SH-SY5Y (cell line): Measurements from ENCODE around the gene NAALADL2.

Source experiments
- GATA2 ChIP-seq: IDR thresholded peaks from 2 replicates; pipeline ENCODE4 v1.6.1; 2011; ENCODE audit warnings: mild to moderate bottlenecking, low read depth, low read length
- GATA3 ChIP-seq: IDR thresholded peaks from 2 replicates; pipeline ENCODE4 v1.6.1; 2011; ENCODE audit warnings: low read depth, mild to moderate bottlenecking, low read length, moderate library complexity

NAALADL2 gene

DNA sequence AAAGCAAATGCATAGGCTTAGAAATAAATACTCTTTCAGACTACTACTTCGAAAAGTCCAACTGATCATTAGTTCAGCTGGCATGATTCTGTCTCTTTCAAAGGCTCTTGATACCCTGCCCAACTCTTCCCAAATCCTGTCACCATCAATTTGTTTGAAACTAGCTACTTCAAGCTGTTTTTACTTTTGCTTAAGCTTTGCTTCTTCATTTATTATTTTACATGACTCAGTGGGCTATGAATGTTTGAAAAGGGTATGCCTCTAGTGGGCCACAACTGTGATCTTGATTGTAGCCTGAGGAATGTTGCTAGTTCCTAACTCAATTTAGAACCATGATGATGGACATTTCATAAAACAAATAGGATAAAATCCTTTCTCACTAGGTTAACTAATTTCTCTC lies 340.8 kb downstream of the NAALADL2 start:
- no peak for TF ChIP-seq GATA2
- no peak for TF ChIP-seq GATA3

- TF ChIP-seq GATA2 (no peak), GATA3 (no peak)
Measured at GRCh38 chr3:175200391-175201095, 341.4 kb downstream of the NAALADL2 start.

DNA sequence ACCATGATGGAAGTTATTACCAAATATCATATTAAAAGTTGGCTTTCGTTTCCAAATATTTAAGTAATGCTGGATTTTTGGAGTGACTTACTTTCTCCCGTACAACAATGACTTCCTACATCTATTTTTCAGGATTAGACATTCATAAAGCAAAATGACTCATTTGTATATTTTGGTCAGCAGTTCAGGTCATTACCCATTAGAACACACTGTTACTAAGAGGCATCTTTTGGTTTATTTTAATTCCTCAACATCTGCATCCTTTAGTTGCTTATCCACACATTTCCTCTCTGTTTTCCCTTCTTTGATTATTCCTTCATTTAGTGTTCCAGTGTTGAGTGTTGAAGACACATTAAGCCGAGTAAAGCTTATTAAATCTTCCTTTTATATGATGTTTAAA lies 348.2 kb downstream of the NAALADL2 start:
- TF ChIP-seq GATA2 (no peak), GATA3 (no peak)

DNA sequence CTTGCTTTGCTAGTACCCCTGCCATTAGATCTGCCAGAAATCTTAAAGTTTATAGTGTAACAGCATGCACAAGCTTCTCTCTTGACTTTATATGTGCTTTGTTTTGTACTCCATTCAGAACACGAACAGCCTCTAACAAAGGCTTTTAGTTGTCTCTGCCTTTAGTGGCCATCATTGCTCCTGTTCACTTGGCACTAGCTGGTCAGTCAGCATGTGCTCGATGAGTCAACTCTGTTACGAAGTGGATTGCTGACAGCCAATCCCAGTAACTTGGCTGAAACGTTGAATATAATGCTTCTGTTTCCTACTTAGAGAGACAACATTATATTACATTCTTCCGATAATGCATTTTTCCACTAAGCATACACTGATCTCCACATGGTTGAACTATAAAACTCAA lies 349.2 kb downstream of the NAALADL2 start:
- TF ChIP-seq GATA2 (no peak), GATA3 (no peak)

- TF ChIP-seq GATA3 (no peak), GATA2 (no peak)
Measured at GRCh38 chr3:175211466-175211865, 352.3 kb downstream of the NAALADL2 start.

DNA sequence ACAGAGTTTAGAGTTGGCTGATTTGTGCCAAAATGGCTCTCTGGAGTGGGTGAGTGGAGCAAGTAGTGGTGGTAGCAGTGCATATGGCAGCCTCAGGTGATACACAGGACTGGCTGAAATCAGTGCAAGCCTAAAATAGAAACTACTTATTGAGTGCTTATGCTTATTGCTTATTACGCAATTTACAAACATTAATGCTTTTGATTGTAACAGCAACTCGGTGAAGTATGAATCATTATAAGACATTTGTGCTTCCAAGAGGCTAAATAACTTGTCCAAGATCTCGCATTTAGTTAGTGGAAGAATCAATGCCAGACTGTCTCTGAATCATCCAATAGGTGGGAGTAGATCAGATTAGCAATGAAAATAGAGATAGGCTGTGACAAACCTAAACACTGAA lies 353.8 kb downstream of the NAALADL2 start:
- TF ChIP-seq GATA3: no peak
- TF ChIP-seq GATA2: no peak

DNA sequence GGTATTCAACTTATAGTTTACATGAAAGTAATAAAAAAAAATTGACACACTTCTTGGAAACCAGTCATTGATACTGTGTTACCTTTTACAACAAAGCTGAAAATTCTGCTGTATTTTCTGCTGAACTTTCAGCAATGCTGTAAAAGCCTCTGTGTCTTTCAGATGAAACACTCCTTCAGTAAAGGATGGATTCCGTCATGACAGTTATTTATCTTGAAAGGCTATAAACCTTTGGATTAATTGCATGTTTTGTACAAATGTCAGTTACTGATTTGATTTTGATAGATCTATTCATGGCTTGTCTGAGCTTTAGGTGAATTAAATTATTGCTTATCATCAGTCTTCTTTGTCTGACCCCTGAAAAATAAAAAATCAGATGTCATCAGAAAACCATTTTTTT lies 355.1 kb downstream of the NAALADL2 start:
- TF ChIP-seq GATA3 (no peak), GATA2 (no peak)

DNA sequence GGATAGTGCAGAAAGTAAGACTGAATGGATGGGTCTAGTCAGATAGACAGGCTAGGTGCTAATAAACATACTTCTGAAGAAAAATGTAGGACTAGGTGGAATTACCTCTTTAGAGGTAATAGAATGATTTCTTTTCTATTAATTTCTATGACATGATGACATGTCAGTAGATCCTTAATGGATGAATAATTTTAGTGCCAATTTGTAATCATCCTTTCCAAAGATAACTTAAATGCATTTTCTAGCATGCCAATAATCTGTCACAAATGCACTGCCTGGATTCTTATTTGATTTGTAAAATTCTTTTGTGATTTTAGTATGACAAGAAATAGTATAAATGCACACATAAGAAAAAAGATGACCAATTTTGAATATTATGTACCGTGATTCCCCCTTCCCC lies 356.7 kb downstream of the NAALADL2 start:
- TF ChIP-seq GATA3: no peak
- no peak for TF ChIP-seq GATA2

DNA sequence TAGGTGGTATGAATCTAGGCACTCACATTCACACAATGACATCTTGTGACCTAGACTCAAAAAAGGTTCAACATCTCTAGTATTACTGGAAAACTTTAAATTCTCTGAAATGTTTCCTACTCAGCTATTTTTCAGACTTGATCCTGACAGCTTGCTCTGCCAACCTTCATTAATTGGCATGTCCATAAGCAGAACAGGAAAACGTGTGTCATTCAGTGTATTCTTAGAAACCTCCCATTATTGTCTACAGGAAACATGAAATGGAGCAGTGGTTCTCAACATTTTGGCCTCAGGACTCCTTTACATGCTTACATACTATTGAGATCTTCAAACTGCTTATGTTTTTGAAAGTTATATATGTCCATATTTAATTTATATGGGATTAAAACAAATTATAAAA lies 363.2 kb downstream of the NAALADL2 start:
- no peak for TF ChIP-seq GATA3
- no peak for TF ChIP-seq GATA2

DNA sequence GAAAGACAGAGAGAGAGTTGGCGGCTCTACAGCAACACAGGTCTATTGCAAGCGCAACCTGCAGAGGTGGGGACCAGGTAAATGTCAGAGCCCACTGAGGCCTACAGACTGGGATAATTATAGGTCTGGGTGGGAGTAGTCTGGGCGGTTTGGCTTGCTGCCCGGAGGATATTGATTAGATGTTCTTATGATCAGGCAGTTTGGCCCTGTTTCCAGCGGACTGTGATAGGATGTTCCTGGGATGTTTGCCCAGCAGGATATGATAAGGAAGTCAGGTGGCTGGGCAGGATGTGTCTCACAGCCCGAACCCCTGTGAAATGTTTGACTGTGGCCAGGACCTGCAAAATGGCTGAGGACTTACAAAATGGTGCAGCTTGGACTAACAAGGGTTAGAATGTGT lies 364.9 kb downstream of the NAALADL2 start:
- TF ChIP-seq GATA2 (no peak), GATA3 (no peak)

DNA sequence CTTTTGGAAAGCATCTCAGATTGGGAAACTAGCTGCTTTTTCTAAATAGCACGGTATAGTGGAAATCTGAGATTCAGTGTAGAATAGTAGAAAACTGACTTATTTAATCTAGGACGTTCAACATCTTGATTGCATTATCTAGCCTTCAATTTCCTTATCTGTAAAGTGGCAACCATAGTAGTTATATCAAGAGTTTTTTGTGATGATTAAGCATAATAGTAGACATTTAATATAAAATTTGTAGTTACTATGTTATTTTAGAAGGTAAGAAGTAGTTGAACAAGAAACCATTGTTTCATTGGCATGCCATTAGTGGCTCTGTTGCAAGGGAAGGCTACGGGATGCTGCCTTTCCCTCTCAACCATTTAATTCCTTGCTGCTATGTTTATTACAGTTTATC lies 367.3 kb downstream of the NAALADL2 start:
- no peak for TF ChIP-seq GATA3
- no peak for TF ChIP-seq GATA2

- no peak for TF ChIP-seq GATA3
- no peak for TF ChIP-seq GATA2
Measured at GRCh38 chr3:175227126-175227525, 368.0 kb downstream of the NAALADL2 start.

GRCh38 chr3:175233957-175234940 lies 375.1 kb downstream of the NAALADL2 start:
- no peak for TF ChIP-seq GATA2
- no peak for TF ChIP-seq GATA3

DNA sequence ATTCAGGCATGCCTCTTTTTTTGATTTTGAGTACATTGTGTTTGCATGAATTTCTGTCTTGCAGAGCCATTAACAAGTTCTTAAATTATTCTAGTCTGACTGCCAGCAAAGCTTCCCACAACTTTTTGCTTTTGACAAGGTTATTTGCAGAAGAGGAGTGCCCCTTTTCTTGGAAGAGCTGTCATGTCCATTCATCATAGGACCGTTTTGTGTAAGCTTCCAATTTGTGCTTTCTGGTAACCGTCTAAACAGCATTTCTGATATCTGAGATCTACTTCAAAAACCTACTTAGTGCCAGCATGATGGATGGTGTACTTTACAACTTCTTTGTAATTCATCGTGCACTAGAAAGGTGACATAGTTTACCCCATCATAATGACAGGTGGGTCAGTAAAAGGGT lies 379.7 kb downstream of the NAALADL2 start:
- no peak for TF ChIP-seq GATA3
- no peak for TF ChIP-seq GATA2

- TF ChIP-seq GATA2: no peak
- no peak for TF ChIP-seq GATA3
Measured at GRCh38 chr3:175240921-175241320, 381.8 kb downstream of the NAALADL2 start.
